HepG2 (cell line): ENCODE results near the gene MED25. TPM values are rescaled to one million over a fixed set of nuclear protein-coding genes. Genes with fewer than 3 reads are reported as not detected.

Source experiments
- AHDC1 ChIP-seq: sonication (generic); formaldehyde crosslinking; IDR thresholded peaks from 2 replicates; pipeline ENCODE4 v1.5.1; 2020; ENCODE audit warnings: mild to moderate bottlenecking, missing genetic modification reagents, borderline replicate concordance
- CTCF ChIP-seq: sonication (generic); formaldehyde crosslinking; IDR thresholded peaks from 2 replicates; pipeline ENCODE4 v1.5.0; 2020; ENCODE audit warnings: mild to moderate bottlenecking, missing genetic modification reagents, moderate library complexity
- GATAD2A ChIP-seq: IDR thresholded peaks from 2 replicates; pipeline ENCODE4 v1.6.1; 2016
- GLMP ChIP-seq: sonication (generic); formaldehyde crosslinking; IDR thresholded peaks from 2 replicates; pipeline ENCODE4 v1.9.0; 2021; ENCODE audit warnings: missing genetic modification reagents, mild to moderate bottlenecking, borderline replicate concordance
- GTF2F1 ChIP-seq: fragments of 150-350 bp; IDR thresholded peaks from 2 replicates; pipeline ENCODE4 v1.6.1; 2014; ENCODE audit warnings: low read length
- IRF9 ChIP-seq: sonication (generic); formaldehyde crosslinking; IDR thresholded peaks from 2 replicates; pipeline ENCODE4 v1.8.0; 2022; ENCODE audit warnings: missing genetic modification reagents, mild to moderate bottlenecking, borderline replicate concordance
- NFE2L2 ChIP-seq: fragments of 150-350 bp; IDR thresholded peaks from 2 replicates; pipeline ENCODE4 v1.6.1; 2014; ENCODE audit warnings: low read length
- SNAPC4 ChIP-seq: sonication (generic); formaldehyde crosslinking; IDR thresholded peaks from 2 replicates; pipeline ENCODE4 v1.4.0; 2020; ENCODE audit warnings: mild to moderate bottlenecking, missing genetic modification reagents
- ZNF382 ChIP-seq: sonication (generic); formaldehyde crosslinking; IDR thresholded peaks from 2 replicates; pipeline ENCODE4 v1.5.0; 2020; ENCODE audit warnings: missing genetic modification reagents, mild to moderate bottlenecking, borderline replicate concordance
- ZNF563 ChIP-seq: sonication (generic); formaldehyde crosslinking; IDR thresholded peaks from 2 replicates; pipeline ENCODE4 v1.8.0; 2022; ENCODE audit warnings: mild to moderate bottlenecking, moderate library complexity, missing genetic modification reagents
- ZNF704 ChIP-seq: sonication (generic); formaldehyde crosslinking; IDR thresholded peaks from 2 replicates; pipeline ENCODE4 v1.8.1; 2023; ENCODE audit warnings: mild to moderate bottlenecking, inconsistent platforms, moderate library complexity, missing genetic modification reagents, borderline replicate concordance
- polyA plus RNA-seq, 8 experiments: library from polyadenylated mRNA; depleted of rRNA in 3 of 8; stranded (reverse) in 7 of 8; unstranded in 1 of 8; fragments of >200 nt; fragmentation: Illumina TruSeq in 4 of 8; extraction: Trizol in 4 of 8; gene quantifications; 2 replicates each; pipeline versions ENCODE4 v1.2.1 to v1.2.3, GENCODE V29; 2011 to 2016; ENCODE audit warnings: low read depth in 4 of 8, missing spikeins in 1 of 8, mixed read lengths in 1 of 8; ENCODE audit not compliant: insufficient read depth in 1 of 8
- total RNA-seq, 5 experiments: library from RNA; depleted of rRNA; stranded (reverse); fragments of >200 nt; fragmentation: Illumina TruSeq; extraction: Trizol; gene quantifications; 2 replicates each; pipeline ENCODE4 v1.2.3, GENCODE V29; 2016; ENCODE audit warnings: low read depth in 1 of 5

The MED25 gene
- total and polyA plus RNA-seq, 2 of the 13 experiments (the other 11 are each of a cell fraction or from before 2014, with no cell fraction given) = 11.1 to 15.1 TPM

- TF ChIP-seq SNAPC4 (CRISPR knock-in tag) = no peak; the same call in 1 of the 2 replicates
- no peak for TF ChIP-seq ZNF382
- TF ChIP-seq GLMP = no peak
- peak; percentile 68; the same call in 1 of the 2 replicates for TF ChIP-seq IRF9
- TF ChIP-seq GATAD2A (CRISPR knock-in tag) = no peak
- no peak for TF ChIP-seq ZNF563 (CRISPR knock-in tag)
- no peak for TF ChIP-seq GTF2F1
- TF ChIP-seq CTCF (CRISPR knock-in tag) = no peak
- TF ChIP-seq ZNF704 = 0 out of 2 replicates have a peak, but pooled peaks have one; percentile 49
- no peak for TF ChIP-seq AHDC1 (CRISPR knock-in tag)
- no peak for TF ChIP-seq NFE2L2
These were observed 58.4 kb downstream of the MED25 start (continued) for GRCh38 chr19:49876422-49877019.
